M059J (cell line): ENCODE results near the gene PEMT. TPM values are rescaled to one million over a fixed set of nuclear protein-coding genes. Genes with fewer than 3 reads are reported as not detected.

Experiments
- total RNA-seq: library from RNA; depleted of rRNA; stranded (reverse); fragments of >200 nt; shearing (Covaris generic); gene quantifications from 2 replicates; pipeline ENCODE4 v1.2.3, GENCODE V29; 2014; rRNA removed

The PEMT gene
- total RNA-seq, 1 experiment from 2014 or later = 41.5 TPM

Other genes starting within 250 kb of the PEMT start
- gene MED9, start 114.7 kb downstream of the PEMT start, total RNA-seq = 20.8 and 23.1 TPM in 2 replicates
- 2.1 and 3.0 TPM in 2 replicates for gene RASD1, start 95.3 kb downstream of the PEMT start, total RNA-seq
- gene RAI1, start 89.8 kb upstream of the PEMT start, total RNA-seq = 3.9 and 13.1 TPM in 2 replicates
- gene SREBF1, start 245.3 kb upstream of the PEMT start, total RNA-seq = 40.5 and 57.7 TPM in 2 replicates